ENCODE results near the gene MYOZ2.

DNA sequence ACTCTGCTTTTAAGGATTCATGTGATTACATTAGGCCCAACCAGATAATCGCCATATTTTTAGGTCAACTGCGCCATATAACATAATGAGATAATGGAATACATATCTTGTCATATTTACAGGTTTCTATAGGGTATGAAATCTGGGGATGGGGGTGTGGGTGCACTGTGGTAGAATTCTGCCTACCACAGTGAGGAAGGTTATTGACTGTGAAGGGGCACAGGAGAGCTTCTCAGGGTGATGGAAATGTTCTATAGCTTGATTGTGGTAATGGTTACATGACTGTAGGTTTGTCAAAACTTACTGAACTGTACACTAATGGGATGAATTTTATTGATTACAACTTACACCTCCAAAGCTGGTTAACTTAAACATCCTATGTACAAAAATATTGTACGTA lies 92.8 kb downstream of the MYOZ2 start:
- TF ChIP-seq, protein P1, sequence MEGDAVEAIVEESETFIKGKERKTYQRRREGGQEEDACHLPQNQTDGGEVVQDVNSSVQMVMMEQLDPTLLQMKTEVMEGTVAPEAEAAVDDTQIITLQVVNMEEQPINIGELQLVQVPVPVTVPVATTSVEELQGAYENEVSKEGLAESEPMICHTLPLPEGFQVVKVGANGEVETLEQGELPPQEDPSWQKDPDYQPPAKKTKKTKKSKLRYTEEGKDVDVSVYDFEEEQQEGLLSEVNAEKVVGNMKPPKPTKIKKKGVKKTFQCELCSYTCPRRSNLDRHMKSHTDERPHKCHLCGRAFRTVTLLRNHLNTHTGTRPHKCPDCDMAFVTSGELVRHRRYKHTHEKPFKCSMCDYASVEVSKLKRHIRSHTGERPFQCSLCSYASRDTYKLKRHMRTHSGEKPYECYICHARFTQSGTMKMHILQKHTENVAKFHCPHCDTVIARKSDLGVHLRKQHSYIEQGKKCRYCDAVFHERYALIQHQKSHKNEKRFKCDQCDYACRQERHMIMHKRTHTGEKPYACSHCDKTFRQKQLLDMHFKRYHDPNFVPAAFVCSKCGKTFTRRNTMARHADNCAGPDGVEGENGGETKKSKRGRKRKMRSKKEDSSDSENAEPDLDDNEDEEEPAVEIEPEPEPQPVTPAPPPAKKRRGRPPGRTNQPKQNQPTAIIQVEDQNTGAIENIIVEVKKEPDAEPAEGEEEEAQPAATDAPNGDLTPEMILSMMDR (conservative IDR thresholded peaks at IDR 0.05): no peak
- TF ChIP-seq ZFX (IDR thresholded peaks at IDR 0.05): no peak
